GM12878 (cell line): ENCODE data around the gene PCK1. TPM values are rescaled to one million over a fixed set of nuclear protein-coding genes. Genes with fewer than 3 reads are reported as not detected.

Experiments
- ATAC-seq: fragments of 200-7000 bp; cut with Tn5 transposase; 3 replicates; pipeline ENCODE4 v1.9.1; 2020; ENCODE audit warnings: mild to moderate bottlenecking, moderate library complexity
- BruUV-seq: library from RNA; stranded (reverse); fragments of 400-500 nt; replicated peaks from 2 replicates; lab custom pipeline; 2021; lab: Mats Ljungman, UMichigan
- CTCF ChIA-PET: fragments of 300-600 bp; sonication (Branson Sonifier 250); formaldehyde crosslinking; extraction: SDS; loops from one replicate; lab custom pipeline; 2021; ENCODE audit warnings: inconsistent platforms; lab: Yijun Ruan, JAX
- POLR2A ChIA-PET: fragments of 350-600 bp; formaldehyde crosslinking; extraction: SDS; loops from one replicate; lab custom pipeline; 2021; ENCODE audit warnings: inconsistent platforms; lab: Charles Lee
- RAD21 ChIA-PET: fragments of 300-600 bp; sonication (Branson Sonifier 250); formaldehyde crosslinking; loops from one replicate; lab custom pipeline; 2023; ENCODE audit warnings: antibody characterized with exemption; ENCODE audit not compliant: unreplicated experiment; lab: Charles Lee
- SMC1A ChIA-PET: fragments of 300-600 bp; sonication (Branson Sonifier 250); formaldehyde crosslinking; loops from one replicate; lab custom pipeline; 2023; ENCODE audit not compliant: unreplicated experiment, uncharacterized antibody; lab: Charles Lee
- DNase-seq: peaks from one replicate; pipeline ENCODE4 v3.0.0-alpha.2; 2011; ENCODE audit warnings: low read depth, low spot score
- FAIRE-seq: peaks from 3 replicates; lab custom pipeline; 2011; peaks lifted over from hg19 to GRCh38; lab: Jason Lieb, UNC
- H2AFZ ChIP-seq: 2 replicates; pipeline ENCODE4 v1.6.0; 2011; ENCODE audit warnings: low read depth, low read length, control low read depth; ENCODE audit not compliant: control insufficient read depth
- H3K27ac ChIP-seq: 2 replicates; pipeline ENCODE4 v1.5.1; 2011; ENCODE audit warnings: control low read depth; ENCODE audit not compliant: control insufficient read depth, insufficient read depth
- H3K27me3 ChIP-seq, 2 experiments: replicated peaks in 1 of 2; 2 replicates each; pipeline versions ENCODE4 v1.6.0 to v1.6.1; 2011; ENCODE audit warnings: low read length in 1 of 2; ENCODE audit not compliant: control insufficient read depth in 2 of 2, insufficient read depth in 2 of 2
- H3K36me3 ChIP-seq, 2 experiments: 2 replicates each; pipeline ENCODE4 v1.5.1; 2011; ENCODE audit warnings: low read length in 1 of 2; ENCODE audit not compliant: control insufficient read depth in 2 of 2, insufficient read depth in 2 of 2
- H3K4me1 ChIP-seq: 2 replicates; pipeline ENCODE4 v1.6.1; 2011; ENCODE audit warnings: mild to moderate bottlenecking, low read length, moderate library complexity, mixed read lengths; ENCODE audit not compliant: control insufficient read depth, insufficient read depth
- H3K4me2 ChIP-seq: 2 replicates; pipeline ENCODE4 v1.6.0; 2011; ENCODE audit warnings: control low read depth; ENCODE audit not compliant: control insufficient read depth, insufficient read depth
- H3K4me3 ChIP-seq: fragments of 200-600 bp; sonication (generic); 2 replicates; pipeline ENCODE4 v1.5.1; 2016
- H3K79me2 ChIP-seq: 2 replicates; pipeline ENCODE4 v1.6.0; 2011; ENCODE audit warnings: low read length; ENCODE audit not compliant: control insufficient read depth, insufficient read depth
- H3K9ac ChIP-seq: 2 replicates; pipeline ENCODE4 v1.8.0; 2011; ENCODE audit warnings: low read length, control low read depth, mixed read lengths; ENCODE audit not compliant: control insufficient read depth, insufficient read depth
- H3K9me3 ChIP-seq: replicated peaks from 3 replicates; pipeline ENCODE4 v1.5.1; 2011; ENCODE audit warnings: mild to moderate bottlenecking, low read length; ENCODE audit not compliant: control insufficient read depth, insufficient read depth
- H4K20me1 ChIP-seq: 2 replicates; pipeline ENCODE4 v1.6.0; 2011; ENCODE audit not compliant: control insufficient read depth, insufficient read depth
- BCL11A ChIP-seq: IDR thresholded peaks from 2 replicates; pipeline ENCODE4 v1.6.1; 2011; ENCODE audit warnings: low read depth, low read length
- CEBPB ChIP-seq, 2 experiments: fragments of 150-350 bp in 1 of 2; IDR thresholded peaks; 2 replicates each; pipeline ENCODE4 v1.6.1; 2012 to 2014; ENCODE audit warnings: low read depth in 2 of 2, low read length in 2 of 2, borderline replicate concordance in 1 of 2, inconsistent platforms in 1 of 2
- CHD4 ChIP-seq: fragments of 200-600 bp; sonication (generic); IDR thresholded peaks from 2 replicates; pipeline ENCODE4 v1.6.1; 2016; ENCODE audit warnings: mild to moderate bottlenecking
- DPF2 ChIP-seq: fragments of 450-650 bp; IDR thresholded peaks from 2 replicates; pipeline ENCODE4 v1.6.1; 2017; ENCODE audit warnings: mild to moderate bottlenecking
- GABPA ChIP-seq: IDR thresholded peaks from 2 replicates; pipeline ENCODE4 v1.6.1; 2014; ENCODE audit warnings: antibody characterized with exemption, low read depth, mild to moderate bottlenecking, inconsistent platforms
- IRF4 ChIP-seq: IDR thresholded peaks from 2 replicates; pipeline ENCODE4 v1.6.1; 2011; ENCODE audit warnings: low read depth, low read length
- KAT2A ChIP-seq: conservative IDR thresholded peaks from 2 replicates; pipeline ENCODE4 v1.6.1; 2011; ENCODE audit warnings: low read depth, low read length; ENCODE audit not compliant: control insufficient read depth
- NBN ChIP-seq: fragments of 450-650 bp; IDR thresholded peaks from 2 replicates; pipeline ENCODE4 v1.6.1; 2016
- NFIC ChIP-seq: IDR thresholded peaks from 2 replicates; pipeline ENCODE4 v1.6.1; 2012; ENCODE audit warnings: low read depth, mild to moderate bottlenecking, inconsistent platforms, low read length, moderate library complexity
- NR2F1 ChIP-seq: fragments of 450-650 bp; conservative IDR thresholded peaks from 2 replicates; pipeline ENCODE4 v1.6.1; 2017; ENCODE audit warnings: mild to moderate bottlenecking
- POLR2AphosphoS2 ChIP-seq: IDR thresholded peaks from 2 replicates; pipeline ENCODE4 v1.6.1; 2011; ENCODE audit warnings: low read depth, mild to moderate bottlenecking, low read length, improper control_type of control experiment, moderate library complexity
- POLR2AphosphoS5 ChIP-seq: IDR thresholded peaks from 2 replicates; pipeline ENCODE4 v1.6.1; 2011; ENCODE audit warnings: mild to moderate bottlenecking, low read length, inconsistent platforms
- RAD21 ChIP-seq: IDR thresholded peaks from 2 replicates; pipeline ENCODE4 v1.6.1; 2011; ENCODE audit warnings: mild to moderate bottlenecking, low read depth, low read length, moderate library complexity; ENCODE audit not compliant: insufficient read depth
- RCOR1 ChIP-seq: conservative IDR thresholded peaks from 2 replicates; pipeline ENCODE4 v1.6.1; 2012; ENCODE audit warnings: low read depth, low read length, improper control_type of control experiment
- RELA ChIP-seq: fragments of 450-650 bp; IDR thresholded peaks from 2 replicates; pipeline ENCODE4 v1.8.0; 2014; ENCODE audit warnings: borderline replicate concordance; ENCODE audit not compliant: partially characterized antibody
- SPI1 ChIP-seq: IDR thresholded peaks from 2 replicates; pipeline ENCODE4 v1.6.1; 2011; ENCODE audit warnings: low read depth, mild to moderate bottlenecking, low read length, moderate library complexity, borderline replicate concordance; ENCODE audit not compliant: insufficient read depth
- SRF ChIP-seq, 2 experiments: IDR thresholded peaks; 2 replicates each; pipeline ENCODE4 v1.6.1; 2011; ENCODE audit warnings: low read depth in 2 of 2, low read length in 2 of 2, mild to moderate bottlenecking in 1 of 2, moderate library complexity in 1 of 2
- TCF7 ChIP-seq: IDR thresholded peaks from 2 replicates; pipeline ENCODE4 v1.6.1; 2014; ENCODE audit warnings: antibody characterized with exemption, borderline replicate concordance
- ZNF622 ChIP-seq: fragments of 450-650 bp; IDR thresholded peaks from 2 replicates; pipeline ENCODE4 v1.6.1; 2017; ENCODE audit warnings: mild to moderate bottlenecking, inconsistent platforms
- WGBS: methylation state at CpG from one replicate; pipeline ENCODE4 v1.1.6; 2016; ENCODE audit warnings: low lambda C conversion rate; ENCODE audit not compliant: insufficient replicate concordance, insufficient coverage; ENCODE audit errors: missing lambda C conversion rate; 5-methylcytosine and 5-hydroxymethylcytosine counted together
- in situ Hi-C: fragments of 300-500 bp; cut with MboI; formaldehyde crosslinking; loops from 9 replicates; pipeline ENCODE4 v1.14.3; 2018; ENCODE audit warnings: mixed read lengths
- intact Hi-C: fragments of 100-400 bp; cut with micrococcal nuclease; formaldehyde crosslinking; loops from one replicate; pipeline ENCODE4 v1.14.2; 2022; ENCODE audit not compliant: unreplicated experiment
- polyA plus RNA-seq, 11 experiments: library from polyadenylated mRNA; depleted of rRNA in 4 of 11; unstranded in 6 of 11; stranded (reverse) in 5 of 11; fragments of >200 nt; fragmentation: Nextera tagmentation in 4 of 11; fragmentation: Illumina TruSeq in 1 of 11; extraction: Ambion mirVana in 4 of 11; extraction: Trizol in 1 of 11; gene quantifications; 1 replicate in 1 of 11; 2 replicates in 10 of 11; pipeline versions ENCODE4 v1.2.1 to v1.2.3, GENCODE V29; 2011 to 2016; ENCODE audit warnings: inconsistent platforms in 2 of 11, missing spikeins in 2 of 11, low read depth in 1 of 11
- total RNA-seq, 4 experiments: library from RNA; depleted of rRNA in 3 of 4; stranded (reverse); fragments of >200 nt in 3 of 4; fragmentation: Illumina TruSeq in 1 of 4; extraction: Trizol in 1 of 4; gene quantifications; 2 replicates each; pipeline versions ENCODE4 v1.2.1 to v1.2.3, GENCODE V29; 2013 to 2021
- TF ChIP-seq, protein P1 (sequence below): IDR thresholded peaks from 2 replicates; pipeline ENCODE4 v1.6.1; 2011; ENCODE audit warnings: borderline replicate concordance, low read depth, mild to moderate bottlenecking, moderate library complexity, low read length; ENCODE audit not compliant: insufficient read depth, poor library complexity, severe bottlenecking

PCK1 gene
- total and polyA plus RNA-seq, 10 of the 15 experiments (the other 5 are each of a cell fraction or from before 2014, with no cell fraction given), result 0.02 to 0.33 (median 0.09) TPM; not detected in 5

DNA sequence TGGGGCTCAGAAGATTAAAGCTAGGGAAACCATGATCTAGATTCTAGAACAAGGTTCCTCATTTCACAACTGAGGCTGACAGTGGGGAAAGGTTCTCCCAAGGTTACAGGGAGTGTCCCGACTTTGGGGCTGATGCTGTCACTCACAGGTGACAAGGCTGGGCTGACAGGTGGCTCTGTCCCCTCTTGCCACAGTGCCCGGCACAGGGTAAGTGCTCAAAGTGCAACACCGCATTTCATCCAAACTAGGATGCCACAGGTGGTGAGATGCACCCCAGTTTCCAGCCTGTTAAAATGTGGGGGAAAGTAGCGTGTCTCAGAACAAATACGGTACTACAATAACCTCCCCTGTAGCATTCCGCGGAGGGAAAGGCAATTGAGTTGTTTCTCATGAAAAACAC, 51.5 kb downstream of the PCK1 start:
- Histone ChIP-seq H3K4me2 (no peak overlapping the region), H2AFZ (no peak overlapping the region), H3K9me3 (no peaks in the 10 kb centered on the region), H3K4me3 (no peak overlapping the region), H3K9ac (no peak overlapping the region), H4K20me1 (no peaks in the 10 kb centered on the region), H3K79me2 (no peaks in the 10 kb centered on the region), H3K27ac (no peak overlapping the region)
- DNase-seq (no peak), FAIRE-seq (no peak), ATAC-seq (no peak)
- RAD21 ChIA-PET, result no interaction called here
- WGBS, result 74% methylated on average over 7 of the region's 7 CpGs
- in situ Hi-C loops, result loop anchor here (10.0 kb wide), 2 partner anchors 782 to 842 kb away; no protein-coding TSS in a partner anchor
- SMC1A ChIA-PET, result no interaction called here
- TF ChIP-seq IRF4, result no peak
- TF ChIP-seq BCL11A, result no peak
- no peak for TF ChIP-seq SRF (IDR thresholded peaks at IDR 0.05; ENCODE audit: low read depth in 2 of 2, low read length in 2 of 2)
- TF ChIP-seq, all 136 proteins: peak for 0
- peaks cover 0 to 2% of the 10 kb centered on the region in 2 experiments; a peak in 1 of 4 replicates for H3K27me3 ChIP-seq
- ChIA-PET POLR2A (no interaction called here), CTCF (interaction anchor here (1.1 kb wide), 1 partner anchor 16 kb away, joined by 5 read pairs; no protein-coding TSS in a partner anchor)
- H3K36me3 ChIP-seq, result no peaks in the 10 kb centered on the region; a peak in 1 of 4 replicates
- no peaks in the 10 kb centered on the region for H3K4me1 ChIP-seq
- intact Hi-C loops, result no loop called here
- BruUV-seq, result no TSS peak

DNA sequence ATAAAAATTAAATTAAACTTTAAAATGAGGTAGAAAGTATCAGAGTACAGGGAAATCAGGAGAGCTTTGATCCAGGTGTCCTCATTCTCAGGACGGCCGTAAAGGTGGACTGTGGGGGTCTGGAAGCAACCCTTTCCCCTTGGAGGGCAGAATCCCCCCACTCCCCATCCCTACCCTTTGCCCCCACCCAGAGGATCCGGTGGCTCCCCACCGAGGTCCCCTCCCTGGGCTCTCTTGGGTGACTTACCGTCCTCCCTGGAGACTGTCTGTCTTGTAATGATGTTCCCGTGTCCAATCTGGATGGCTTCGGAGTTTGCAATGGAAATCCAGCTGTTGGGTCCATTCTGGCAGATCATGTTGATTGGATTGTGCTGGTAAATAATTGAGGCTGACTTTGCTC, 52.0 kb downstream of the PCK1 start:
- peaks cover 3% of the 10 kb centered on the region for H3K4me1 ChIP-seq
- no TSS peak for BruUV-seq
- 83% methylated on average over 4 of the region's 7 CpGs for WGBS
- SMC1A ChIA-PET, result no interaction called here
- no peak for TF ChIP-seq RCOR1
- TF ChIP-seq CEBPB (IDR thresholded peaks at IDR 0.05; ENCODE audit: borderline replicate concordance in 1 of 2, low read depth in 2 of 2, low read length in 2 of 2), result no peak
- no peak for TF ChIP-seq NFIC
- no peak for TF ChIP-seq RELA
- no peak for TF ChIP-seq IRF4
- no peak for TF ChIP-seq CHD4
- TF ChIP-seq POLR2AphosphoS2, result no peak
- no peak for TF ChIP-seq GABPA
- no peak for TF ChIP-seq RAD21
- no peak for TF ChIP-seq ZNF622
- TF ChIP-seq TCF7, result no peak
- no peak for TF ChIP-seq SPI1
- TF ChIP-seq NR2F1, result no peak
- no peak for TF ChIP-seq NBN
- TF ChIP-seq, protein P1, sequence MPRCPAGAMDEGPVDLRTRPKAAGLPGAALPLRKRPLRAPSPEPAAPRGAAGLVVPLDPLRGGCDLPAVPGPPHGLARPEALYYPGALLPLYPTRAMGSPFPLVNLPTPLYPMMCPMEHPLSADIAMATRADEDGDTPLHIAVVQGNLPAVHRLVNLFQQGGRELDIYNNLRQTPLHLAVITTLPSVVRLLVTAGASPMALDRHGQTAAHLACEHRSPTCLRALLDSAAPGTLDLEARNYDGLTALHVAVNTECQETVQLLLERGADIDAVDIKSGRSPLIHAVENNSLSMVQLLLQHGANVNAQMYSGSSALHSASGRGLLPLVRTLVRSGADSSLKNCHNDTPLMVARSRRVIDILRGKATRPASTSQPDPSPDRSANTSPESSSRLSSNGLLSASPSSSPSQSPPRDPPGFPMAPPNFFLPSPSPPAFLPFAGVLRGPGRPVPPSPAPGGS, result no peak
- no peak for TF ChIP-seq KAT2A
- TF ChIP-seq POLR2AphosphoS5, result no peak
- TF ChIP-seq DPF2, result no peak
- CTCF ChIA-PET, result no interaction called here
- no peak overlapping the region for H3K9ac ChIP-seq
- H3K4me2 ChIP-seq, result no peak overlapping the region
- no peak overlapping the region for H3K4me3 ChIP-seq
- FAIRE-seq, result no peak
- ATAC-seq, result no peak
- RAD21 ChIA-PET, result no interaction called here
- H4K20me1 ChIP-seq, result no peaks in the 10 kb centered on the region
- intact Hi-C loops, result no loop called here
- peaks cover 0 to 2% of the 10 kb centered on the region in 2 experiments; a peak in 1 of 4 replicates for H3K27me3 ChIP-seq
- H3K27ac ChIP-seq, result no peak overlapping the region
- in situ Hi-C loops, result loop anchor here (10.0 kb wide), 2 partner anchors 782 to 842 kb away; no protein-coding TSS in a partner anchor
- no peak for DNase-seq
- H3K36me3 ChIP-seq, result no peaks in the 10 kb centered on the region; a peak in 1 of 4 replicates
- no peaks in the 10 kb centered on the region for H3K79me2 ChIP-seq
- H3K9me3 ChIP-seq, result no peaks in the 10 kb centered on the region
- POLR2A ChIA-PET, result no interaction called here
- no peak overlapping the region for H2AFZ ChIP-seq
